Muscle of leg (tissue), 11 donors: ENCODE results near the gene KDM4B. TPM values are rescaled to one million over a fixed set of nuclear protein-coding genes. Genes with fewer than 3 reads are reported as not detected.

Experiments used
- DNase-seq: peaks from one replicate; pipeline ENCODE4 v3.0.0; 2013
- H3K27ac ChIP-seq: one replicate; pipeline ENCODE4 v1.5.1; 2013; ENCODE audit warnings: mild to moderate bottlenecking, low read length, control low read depth
- H3K27me3 ChIP-seq: one replicate; pipeline ENCODE4 v1.6.1; 2013; ENCODE audit warnings: low read length; ENCODE audit not compliant: control insufficient read depth, insufficient read depth
- H3K36me3 ChIP-seq: one replicate; pipeline ENCODE4 v1.6.1; 2013; ENCODE audit warnings: low read length; ENCODE audit not compliant: control insufficient read depth, insufficient read depth
- H3K4me1 ChIP-seq: one replicate; pipeline ENCODE4 v1.6.1; 2013; ENCODE audit warnings: low read length; ENCODE audit not compliant: control insufficient read depth, insufficient read depth
- H3K4me3 ChIP-seq: one replicate; pipeline ENCODE4 v1.5.1; 2013; ENCODE audit warnings: low read length, control low read depth
- H3K9me3 ChIP-seq: replicated peaks from 2 replicates; pipeline ENCODE4 v1.6.1; 2013; ENCODE audit warnings: low read depth, low read length; ENCODE audit not compliant: control insufficient read depth
- WGBS: methylation state at CpG from one replicate; pipeline ENCODE4 v1.1.5; 2013; ENCODE audit warnings: missing lambda C conversion rate; ENCODE audit not compliant: insufficient coverage; 5-methylcytosine and 5-hydroxymethylcytosine counted together
- polyA plus RNA-seq, 8 donors: library from polyadenylated mRNA; unstranded; fragments of 120-200 nt; gene quantifications; one replicate each; pipeline versions ENCODE4 v1.2.1 to v1.2.3, GENCODE V29; 2013; ENCODE audit warnings: inconsistent platforms in 1 of 8, low replicate concordance in 1 of 8; ENCODE audit not compliant: insufficient read length in 8 of 8, insufficient read depth in 1 of 8
- total RNA-seq: library from RNA; stranded (reverse); fragments of 120-200 nt; gene quantifications from one replicate; pipeline ENCODE4 v1.2.4, GENCODE V29; 2013

The KDM4B gene
- total and polyA plus RNA-seq, 9 donors = 8.1 to 22.3 (median 21.1) TPM

GRCh38 chr19:5147978-5148793 is 179.3 kb downstream of the KDM4B start:
- Histone ChIP-seq H3K9me3 (no peaks in the 10 kb centered on the region), H3K4me3 (no peak overlapping the region), H3K4me1 (peaks cover 5% of the 10 kb centered on the region), H3K27me3 (no peaks in the 10 kb centered on the region), H3K36me3 (peaks cover 54% of the 10 kb centered on the region), H3K27ac (peak overlapping the region; percentile 10)
- WGBS = 72% methylated on average over 35 of the region's 42 CpGs
- DNase-seq = peak; percentile 76

- WGBS = 86% methylated on average over 13 of the region's 15 CpGs
- Histone ChIP-seq H3K4me1 (peaks cover 11% of the 10 kb centered on the region), H3K36me3 (peaks cover 48% of the 10 kb centered on the region), H3K27ac (no peak overlapping the region), H3K9me3 (no peaks in the 10 kb centered on the region), H3K27me3 (no peaks in the 10 kb centered on the region), H3K4me3 (no peak overlapping the region)
- no peak for DNase-seq
Measured at GRCh38 chr19:5148794-5149190, 179.9 kb downstream of the KDM4B start.

GRCh38 chr19:5149508-5149907 is 180.6 kb downstream of the KDM4B start:
- H3K36me3 ChIP-seq = peaks cover 44% of the 10 kb centered on the region

GRCh38 chr19:5149932-5150901 is 181.3 kb downstream of the KDM4B start:
- no peak for DNase-seq
- H3K27ac ChIP-seq = no peak overlapping the region
- WGBS = 79% methylated on average over 25 of the region's 36 CpGs
- no peaks in the 10 kb centered on the region for H3K9me3 ChIP-seq
- no peaks in the 10 kb centered on the region for H3K27me3 ChIP-seq
- peaks cover 39% of the 10 kb centered on the region for H3K36me3 ChIP-seq
- H3K4me3 ChIP-seq = no peak overlapping the region
- H3K4me1 ChIP-seq = peaks cover 24% of the 10 kb centered on the region

More at GRCh38 chr19:5149508-5149907, 180.6 kb downstream of the KDM4B start:
- Histone ChIP-seq H3K4me1 (peaks cover 17% of the 10 kb centered on the region), H3K27ac (no peak overlapping the region), H3K27me3 (no peaks in the 10 kb centered on the region), H3K9me3 (no peaks in the 10 kb centered on the region), H3K4me3 (no peak overlapping the region)
- 88% methylated on average over 10 of the region's 10 CpGs for WGBS
- no peak for DNase-seq

- no peaks in the 10 kb centered on the region for H3K27me3 ChIP-seq
- peaks cover 32% of the 10 kb centered on the region for H3K36me3 ChIP-seq
- H3K27ac ChIP-seq = no peak overlapping the region
- H3K4me1 ChIP-seq = peaks cover 33% of the 10 kb centered on the region
- no peaks in the 10 kb centered on the region for H3K9me3 ChIP-seq
- no peak for DNase-seq
- WGBS = 80% methylated on average over 47 of the region's 52 CpGs
- H3K4me3 ChIP-seq = no peak overlapping the region
Measured at GRCh38 chr19:5150902-5151741, 182.2 kb downstream of the KDM4B start.

- no peak overlapping the region for H3K4me3 ChIP-seq
- H3K36me3 ChIP-seq = peaks cover 22% of the 10 kb centered on the region
- no peak overlapping the region for H3K27ac ChIP-seq
- H3K27me3 ChIP-seq = no peaks in the 10 kb centered on the region
- DNase-seq = no peak
- H3K9me3 ChIP-seq = no peaks in the 10 kb centered on the region
- WGBS = 95% methylated on average over 16 of the region's 27 CpGs
- H3K4me1 ChIP-seq = peaks cover 43% of the 10 kb centered on the region
Measured at GRCh38 chr19:5152013-5152763, 183.3 kb downstream of the KDM4B start.

GRCh38 chr19:5152767-5153532 is 184.0 kb downstream of the KDM4B start:
- Histone ChIP-seq H3K4me3 (no peak overlapping the region), H3K9me3 (no peaks in the 10 kb centered on the region), H3K36me3 (peaks cover 18% of the 10 kb centered on the region), H3K27ac (no peak overlapping the region), H3K4me1 (peaks cover 44% of the 10 kb centered on the region), H3K27me3 (no peaks in the 10 kb centered on the region)
- 89% methylated on average over 10 of the region's 24 CpGs for WGBS
- no peak for DNase-seq

- Histone ChIP-seq H3K4me3 (no peak overlapping the region), H3K4me1 (peaks cover 44% of the 10 kb centered on the region), H3K27ac (no peak overlapping the region), H3K9me3 (peaks cover 2% of the 10 kb centered on the region), H3K36me3 (peaks cover 13% of the 10 kb centered on the region), H3K27me3 (no peaks in the 10 kb centered on the region)
- no peak for DNase-seq
- 79% methylated on average over 7 of the region's 14 CpGs for WGBS
Measured at GRCh38 chr19:5153601-5154128, 184.8 kb downstream of the KDM4B start.
